NCI-H1048 (cell line): ENCODE data around the gene NOX5.

ENCODE experiments used
- DNase-seq: peaks from one replicate; lab custom pipeline; 2025; lab: John Stamatoyannopoulos, UW

NOX5 gene

GRCh38 chr15:69021895-69022294, 7.4 kb downstream of the NOX5 start:
- DNase-seq, result no peak

GRCh38 chr15:69025320-69025719, 10.8 kb downstream of the NOX5 start:
- DNase-seq, result no peak

- no peak for DNase-seq
Measured at GRCh38 chr15:69026355-69026754, 11.9 kb downstream of the NOX5 start.

- no peak for DNase-seq
Measured at GRCh38 chr15:69027976-69028518, 13.6 kb downstream of the NOX5 start.

- no peak for DNase-seq
Measured at GRCh38 chr15:69031013-69032001, 16.8 kb downstream of the NOX5 start.

GRCh38 chr15:69032031-69032430, 17.5 kb downstream of the NOX5 start:
- DNase-seq, result no peak

GRCh38 chr15:69032703-69033373, 18.3 kb downstream of the NOX5 start:
- DNase-seq, result no peak

GRCh38 chr15:69034352-69034751, 19.9 kb downstream of the NOX5 start:
- no peak for DNase-seq

- DNase-seq, result no peak
Measured at GRCh38 chr15:69035205-69035917, 20.9 kb downstream of the NOX5 start.

GRCh38 chr15:69035918-69036258, 21.4 kb downstream of the NOX5 start:
- DNase-seq, result no peak

- DNase-seq, result no peak
Measured at GRCh38 chr15:69036826-69037225, 22.3 kb downstream of the NOX5 start.

- DNase-seq, result no peak
Measured at GRCh38 chr15:69037482-69037881, 23.0 kb downstream of the NOX5 start.

GRCh38 chr15:69037977-69038376, 23.5 kb downstream of the NOX5 start:
- DNase-seq, result no peak

- no peak for DNase-seq
Measured at GRCh38 chr15:69038508-69038907, 24.0 kb downstream of the NOX5 start.

GRCh38 chr15:69039516-69040225, 25.2 kb downstream of the NOX5 start:
- DNase-seq, result no peak

- no peak for DNase-seq
Measured at GRCh38 chr15:69042531-69042930, 28.0 kb downstream of the NOX5 start.

- DNase-seq, result no peak
Measured at GRCh38 chr15:69045802-69046201, 31.3 kb downstream of the NOX5 start.

GRCh38 chr15:69046781-69047180, 32.3 kb downstream of the NOX5 start:
- DNase-seq, result no peak

- no peak for DNase-seq
Measured at GRCh38 chr15:69049976-69050375, 35.5 kb downstream of the NOX5 start.

GRCh38 chr15:69055251-69055650, 40.8 kb downstream of the NOX5 start:
- no peak for DNase-seq

- DNase-seq, result no peak
Measured at GRCh38 chr15:69056365-69056764, 41.9 kb downstream of the NOX5 start.
